Measurements from ENCODE around the gene DRGX. TPM values are rescaled to one million over a fixed set of nuclear protein-coding genes. Genes with fewer than 3 reads are reported as not detected.

Gene DRGX
- total and polyA plus RNA-seq, 2 of the 4 experiments (the other 2 are of a cell fraction), result not detected

DNA sequence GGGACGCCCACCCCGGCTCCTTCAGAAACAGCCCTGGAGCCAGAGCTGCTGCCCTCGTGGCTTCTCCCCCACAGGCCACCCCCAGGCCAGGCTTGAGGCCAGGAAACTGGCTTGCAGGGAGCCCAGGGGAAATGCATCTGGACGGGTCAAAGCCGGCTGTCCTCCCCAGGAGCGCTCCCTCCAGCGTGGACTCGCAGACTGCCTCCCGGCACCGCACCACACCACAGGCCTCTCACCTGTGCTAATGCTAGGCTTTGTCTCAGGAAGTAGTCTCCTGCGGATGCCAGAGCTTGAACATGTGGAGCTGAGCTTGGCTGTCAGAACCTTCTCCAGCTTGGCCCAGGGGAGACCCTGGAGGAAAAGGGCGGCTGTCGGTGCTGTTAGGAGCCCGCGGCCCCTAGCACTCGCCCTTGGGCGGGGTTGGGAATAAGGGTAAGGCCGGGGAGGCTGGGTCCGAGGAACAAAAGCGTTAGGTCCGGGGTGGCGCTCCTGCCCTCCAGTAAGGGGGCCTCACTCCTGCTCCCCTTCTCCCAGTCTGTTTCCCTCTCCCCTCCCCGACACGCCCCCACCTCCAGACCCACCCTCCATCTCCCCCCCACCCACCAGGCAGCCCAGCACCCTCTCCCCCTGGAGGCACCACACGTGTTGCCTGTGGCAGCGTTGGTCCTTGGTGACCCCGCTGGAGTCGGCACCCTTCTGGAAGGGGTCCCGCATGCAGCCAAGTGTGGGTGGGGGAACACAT, 21.6 kb upstream of the DRGX start:
- H2BK15ac ChIP-seq (ENCODE audit: low read depth, low read length), result no peak overlapping the region
- no peak for ATAC-seq (ENCODE audit: low read depth)
- dilution Hi-C loops (cut with HindIII; ENCODE audit: low sequenced_read_pairs, unreplicated experiment) (no loop called here), in situ Hi-C loops (cut with MboI; ENCODE audit: low sequenced_read_pairs) (no loop called here), intact Hi-C loops (cut with micrococcal nuclease) (no loop called here)
- H2AK9ac ChIP-seq (replicated peaks; ENCODE audit: low read depth, low read length, poor library complexity), result no peak overlapping the region
- H2BK5ac ChIP-seq (ENCODE audit: low read depth, low read length, poor library complexity, severe bottlenecking), result no peak overlapping the region
- peaks cover 20% of the 10 kb centered on the region for H3K27me3 ChIP-seq (ENCODE audit: control insufficient read depth, insufficient read depth, low read length)
- no peak overlapping the region for H2AK5ac ChIP-seq (ENCODE audit: low read depth, low read length)
- ChIA-PET CTCF (no interaction called here), POLR2A (ENCODE audit: unreplicated experiment) (no interaction called here)
- H2BK20ac ChIP-seq (ENCODE audit: low read depth, low read length), result no peak overlapping the region
- H3K23ac ChIP-seq (ENCODE audit: low read depth, low read length), result no peak overlapping the region
- H2AFZ ChIP-seq (replicated peaks; ENCODE audit: low read length, poor library complexity), result no peak overlapping the region
- no peak for DNase-seq
- no peak overlapping the region for H3K14ac ChIP-seq (replicated peaks; ENCODE audit: low read depth, low read length)
- 78% methylated on average over 6 of the region's 29 CpGs; no CpG with 5 or more reads in 1 of the 2 experiments for WGBS, 2 experiments (ENCODE audit: extremely low coverage in 2 of 2, insufficient read length in 1 of 2)
- H4K91ac ChIP-seq (ENCODE audit: insufficient read depth, low read depth, low read length), result no peak overlapping the region
- H3K56ac ChIP-seq (ENCODE audit: extremely low read depth, insufficient read depth, low read length), result no peak overlapping the region
- H3K9me3 ChIP-seq (ENCODE audit: control insufficient read depth, insufficient read depth, low read length), result no peaks in the 10 kb centered on the region
- H3K9me1 ChIP-seq (ENCODE audit: insufficient read depth, low read length), result no peaks in the 10 kb centered on the region
- no peak overlapping the region for H4K5ac ChIP-seq (ENCODE audit: low read depth, low read length)
- H3K9ac ChIP-seq (ENCODE audit: low read depth, low read length), result no peak overlapping the region
- H3K4ac ChIP-seq (ENCODE audit: low read depth, low read length), result no peak overlapping the region
- no peaks in the 10 kb centered on the region for H4K20me1 ChIP-seq (ENCODE audit: insufficient read depth, low read length)
- no peaks in the 10 kb centered on the region for H3K36me3 ChIP-seq (ENCODE audit: control insufficient read depth, insufficient read depth, low read length)
- no peak overlapping the region for H3K4me3 ChIP-seq (ENCODE audit: insufficient read depth, low read depth, low read length)
- H3K4me2 ChIP-seq (ENCODE audit: low read depth, low read length), result no peak overlapping the region
- H3K79me1 ChIP-seq (ENCODE audit: low read depth in 1 of 2, low read length in 2 of 2), result no peaks in the 10 kb centered on the region
- no peak overlapping the region for H3K18ac ChIP-seq (ENCODE audit: low read depth, low read length)
- no peak overlapping the region for H3K27ac ChIP-seq (ENCODE audit: insufficient read depth, low read length)
- no peak overlapping the region for H2BK120ac ChIP-seq (ENCODE audit: low read depth, low read length)
- no TSS peak for BruUV-seq (replicated peaks)
- no peaks in the 10 kb centered on the region for H3K4me1 ChIP-seq (ENCODE audit: control insufficient read depth, insufficient read depth, low read length)
- H4K8ac ChIP-seq (ENCODE audit: low read depth in 2 of 2, low read length in 2 of 2), result no peak overlapping the region
- TF ChIP-seq, protein P1, sequence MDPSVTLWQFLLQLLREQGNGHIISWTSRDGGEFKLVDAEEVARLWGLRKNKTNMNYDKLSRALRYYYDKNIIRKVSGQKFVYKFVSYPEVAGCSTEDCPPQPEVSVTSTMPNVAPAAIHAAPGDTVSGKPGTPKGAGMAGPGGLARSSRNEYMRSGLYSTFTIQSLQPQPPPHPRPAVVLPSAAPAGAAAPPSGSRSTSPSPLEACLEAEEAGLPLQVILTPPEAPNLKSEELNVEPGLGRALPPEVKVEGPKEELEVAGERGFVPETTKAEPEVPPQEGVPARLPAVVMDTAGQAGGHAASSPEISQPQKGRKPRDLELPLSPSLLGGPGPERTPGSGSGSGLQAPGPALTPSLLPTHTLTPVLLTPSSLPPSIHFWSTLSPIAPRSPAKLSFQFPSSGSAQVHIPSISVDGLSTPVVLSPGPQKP (IDR thresholded peaks at IDR 0.05; ENCODE audit: borderline replicate concordance, low read depth, low read length), result no peak
- TF ChIP-seq RCOR1 (IDR thresholded peaks at IDR 0.05; ENCODE audit: insufficient replicate concordance, low read length), result no peak
- TF ChIP-seq, protein P2, sequence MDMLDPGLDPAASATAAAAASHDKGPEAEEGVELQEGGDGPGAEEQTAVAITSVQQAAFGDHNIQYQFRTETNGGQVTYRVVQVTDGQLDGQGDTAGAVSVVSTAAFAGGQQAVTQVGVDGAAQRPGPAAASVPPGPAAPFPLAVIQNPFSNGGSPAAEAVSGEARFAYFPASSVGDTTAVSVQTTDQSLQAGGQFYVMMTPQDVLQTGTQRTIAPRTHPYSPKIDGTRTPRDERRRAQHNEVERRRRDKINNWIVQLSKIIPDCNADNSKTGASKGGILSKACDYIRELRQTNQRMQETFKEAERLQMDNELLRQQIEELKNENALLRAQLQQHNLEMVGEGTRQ (IDR thresholded peaks at IDR 0.05; ENCODE audit: low read depth, low read length), result no peak
- no peak for TF ChIP-seq MXI1 (IDR thresholded peaks at IDR 0.05; ENCODE audit: borderline replicate concordance, low read depth, low read length)
- TF ChIP-seq, protein P3, sequence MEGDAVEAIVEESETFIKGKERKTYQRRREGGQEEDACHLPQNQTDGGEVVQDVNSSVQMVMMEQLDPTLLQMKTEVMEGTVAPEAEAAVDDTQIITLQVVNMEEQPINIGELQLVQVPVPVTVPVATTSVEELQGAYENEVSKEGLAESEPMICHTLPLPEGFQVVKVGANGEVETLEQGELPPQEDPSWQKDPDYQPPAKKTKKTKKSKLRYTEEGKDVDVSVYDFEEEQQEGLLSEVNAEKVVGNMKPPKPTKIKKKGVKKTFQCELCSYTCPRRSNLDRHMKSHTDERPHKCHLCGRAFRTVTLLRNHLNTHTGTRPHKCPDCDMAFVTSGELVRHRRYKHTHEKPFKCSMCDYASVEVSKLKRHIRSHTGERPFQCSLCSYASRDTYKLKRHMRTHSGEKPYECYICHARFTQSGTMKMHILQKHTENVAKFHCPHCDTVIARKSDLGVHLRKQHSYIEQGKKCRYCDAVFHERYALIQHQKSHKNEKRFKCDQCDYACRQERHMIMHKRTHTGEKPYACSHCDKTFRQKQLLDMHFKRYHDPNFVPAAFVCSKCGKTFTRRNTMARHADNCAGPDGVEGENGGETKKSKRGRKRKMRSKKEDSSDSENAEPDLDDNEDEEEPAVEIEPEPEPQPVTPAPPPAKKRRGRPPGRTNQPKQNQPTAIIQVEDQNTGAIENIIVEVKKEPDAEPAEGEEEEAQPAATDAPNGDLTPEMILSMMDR (conservative IDR thresholded peaks at IDR 0.05; ENCODE audit: low read depth, low read length), result no peak
- no peak for TF ChIP-seq RAD21 (IDR thresholded peaks at IDR 0.05; ENCODE audit: low read length)
- TF ChIP-seq FOS (IDR thresholded peaks at IDR 0.05; ENCODE audit: low read depth, low read length), result no peak
- no peak for TF ChIP-seq POLR2A (IDR thresholded peaks at IDR 0.05; ENCODE audit: low read depth, low read length)
- no peak for TF ChIP-seq NFE2L2 (IDR thresholded peaks at IDR 0.05; ENCODE audit: low read depth, low read length)
- no peak for TF ChIP-seq BHLHE40 (IDR thresholded peaks at IDR 0.05; ENCODE audit: low read depth, low read length)
- no peak for TF ChIP-seq CHD1 (IDR thresholded peaks at IDR 0.05; ENCODE audit: low read depth, low read length)
- TF ChIP-seq MAFK (IDR thresholded peaks at IDR 0.05; ENCODE audit: low read depth, low read length), result no peak

All from IMR-90 (cell line).